Sigmoid colon (tissue), 7 donors: ENCODE data around the gene GDPD3. TPM values are rescaled to one million over a fixed set of nuclear protein-coding genes. Genes with fewer than 3 reads are reported as not detected.
"Not testable (repeated sequence)": the region's sequence is repeated elsewhere in the genome, so short reads cannot be mapped to it uniquely, and the experiment has no call there.

Experiments used
- DNase-seq: peaks from one replicate; pipeline ENCODE4 v3.0.0-alpha.2; 2019
- H3K27ac ChIP-seq, 4 donors: fragments of 200-600 bp; sonication (generic); one replicate each; pipeline ENCODE4 v1.5.1; 2016 to 2019; ENCODE audit warnings: mild to moderate bottlenecking in 1 of 4
- H3K27me3 ChIP-seq, 3 donors: fragments of 200-600 bp; sonication (generic); one replicate each; pipeline ENCODE4 v1.5.1; 2019; ENCODE audit warnings: mild to moderate bottlenecking in 1 of 3
- H3K36me3 ChIP-seq, 4 donors: fragments of 200-600 bp; sonication (generic); one replicate each; pipeline ENCODE4 v1.5.1; 2016 to 2019
- H3K4me1 ChIP-seq, 4 donors: fragments of 200-600 bp; sonication (generic); one replicate each; pipeline ENCODE4 v1.5.1; 2017 to 2019
- H3K4me3 ChIP-seq, 4 donors: fragments of 200-600 bp; sonication (generic); one replicate each; pipeline ENCODE4 v1.5.1; 2017 to 2019; ENCODE audit warnings: mild to moderate bottlenecking in 2 of 4, moderate library complexity in 1 of 4
- H3K9me3 ChIP-seq, 4 donors: fragments of 200-600 bp in 3 of 4; sonication (generic) in 3 of 4; one replicate each; pipeline versions ENCODE4 v1.5.1 to v1.6.1; 2013 to 2019
- CTCF ChIP-seq, 4 experiments: fragments of 450-650 bp in 3 of 4; fragments of 200-600 bp in 1 of 4; IDR thresholded peaks; one replicate each; pipeline ENCODE4 v1.5.1; 2016 to 2019; ENCODE audit warnings: antibody characterized with exemption in 4 of 4, mild to moderate bottlenecking in 3 of 4, moderate library complexity in 2 of 4
- EP300 ChIP-seq, 4 donors: sonication (generic); formaldehyde crosslinking; IDR thresholded peaks; one replicate each; pipeline ENCODE4 v1.6.1; 2017; ENCODE audit warnings: antibody characterized with exemption in 4 of 4
- POLR2A ChIP-seq, 2 donors: fragments of 450-650 bp; IDR thresholded peaks; one replicate each; pipeline ENCODE4 v1.6.1; 2016; ENCODE audit warnings: antibody characterized with exemption in 2 of 2, mild to moderate bottlenecking in 2 of 2, moderate library complexity in 2 of 2
- POLR2AphosphoS5 ChIP-seq, 4 donors: sonication (generic); formaldehyde crosslinking; IDR thresholded peaks; one replicate each; pipeline ENCODE4 v1.6.1; 2017; ENCODE audit warnings: antibody characterized with exemption in 4 of 4
- WGBS, 2 donors: extraction: QIAGEN DNeasy Blood & Tissue Kit; methylation state at CpG; one replicate each; pipeline ENCODE4 v1.1.7; 2013; 5-methylcytosine and 5-hydroxymethylcytosine counted together
- intact Hi-C: fragments of 100-400 bp; cut with DNase I; formaldehyde crosslinking; loops from one replicate; pipeline ENCODE4 v1.15.1; 2023
- polyA plus RNA-seq, 3 donors: library from polyadenylated mRNA; stranded (reverse); fragments of 200-250 nt; gene quantifications; one replicate each; pipeline ENCODE4 v1.2.3, GENCODE V29; 2013
- total RNA-seq, 4 donors: library from RNA; depleted of rRNA; stranded (reverse); fragments of >200 nt; gene quantifications; one replicate each; pipeline ENCODE4 v1.1.0, GENCODE V29; 2016
- donor health status: healthy with polysubstance abuse.
- donor health status: Bipolar disorder and iron deficiency.
- donor health status: healthy.

Gene GDPD3
- total and polyA plus RNA-seq, 7 donors: 0.54 to 68.8 (median 8.0) TPM

GRCh38 chr16:30115238-30115637 lies 1.9 kb upstream of the GDPD3 start:
- no peaks in the 10 kb centered on the region for H3K4me1 ChIP-seq
- H3K36me3 ChIP-seq: peaks cover 38 to 90% (median 44%) of the 10 kb centered on the region in 4 donors
- TF ChIP-seq CTCF (IDR thresholded peaks at IDR 0.05) (no peak), POLR2A (IDR thresholded peaks at IDR 0.05) (no peak), POLR2AphosphoS5 (IDR thresholded peaks at IDR 0.05) (no peak), EP300 (IDR thresholded peaks at IDR 0.05) (no peak)
- intact Hi-C loops: no loop called here
- H3K9me3 ChIP-seq: no peaks in the 10 kb centered on the region
- H3K27ac ChIP-seq: no peak overlapping the region
- no peaks in the 10 kb centered on the region for H3K27me3 ChIP-seq
- no peak for DNase-seq
- WGBS, 2 donors: 13 to 54% methylated on average over 7 of the region's 7 CpGs
- H3K4me3 ChIP-seq: no peak overlapping the region

GRCh38 chr16:30114833-30115232 lies 1.5 kb upstream of the GDPD3 start:
- intact Hi-C loops, H3K27me3 ChIP-seq, H3K27ac ChIP-seq, H3K4me3 ChIP-seq, DNase-seq, H3K4me1 ChIP-seq, H3K9me3 ChIP-seq: not testable (repeated sequence)
- peaks cover 34 to 90% (median 44%) of the 10 kb centered on the region in 4 donors for H3K36me3 ChIP-seq
- WGBS, 2 donors: 46 to 80% methylated on average over 7 of the region's 7 CpGs

- no peak for DNase-seq
- no peak overlapping the region for H3K27ac ChIP-seq
- WGBS, 2 donors: 53 to 81% methylated on average over 11 of the region's 11 CpGs
- H3K4me3 ChIP-seq: no peak overlapping the region
- H3K36me3 ChIP-seq: peaks cover 32 to 90% (median 41%) of the 10 kb centered on the region in 4 donors
- H3K27me3 ChIP-seq: no peaks in the 10 kb centered on the region
- no peaks in the 10 kb centered on the region for H3K9me3 ChIP-seq
- no peak for TF ChIP-seq CTCF (IDR thresholded peaks at IDR 0.05)
- no peak for TF ChIP-seq POLR2A (IDR thresholded peaks at IDR 0.05)
- no peak for TF ChIP-seq EP300 (IDR thresholded peaks at IDR 0.05)
- TF ChIP-seq POLR2AphosphoS5 (IDR thresholded peaks at IDR 0.05): no peak
- no peaks in the 10 kb centered on the region for H3K4me1 ChIP-seq
- intact Hi-C loops: no loop called here
Observed at GRCh38 chr16:30114411-30114810, 1.1 kb upstream of the GDPD3 start.

DNA sequence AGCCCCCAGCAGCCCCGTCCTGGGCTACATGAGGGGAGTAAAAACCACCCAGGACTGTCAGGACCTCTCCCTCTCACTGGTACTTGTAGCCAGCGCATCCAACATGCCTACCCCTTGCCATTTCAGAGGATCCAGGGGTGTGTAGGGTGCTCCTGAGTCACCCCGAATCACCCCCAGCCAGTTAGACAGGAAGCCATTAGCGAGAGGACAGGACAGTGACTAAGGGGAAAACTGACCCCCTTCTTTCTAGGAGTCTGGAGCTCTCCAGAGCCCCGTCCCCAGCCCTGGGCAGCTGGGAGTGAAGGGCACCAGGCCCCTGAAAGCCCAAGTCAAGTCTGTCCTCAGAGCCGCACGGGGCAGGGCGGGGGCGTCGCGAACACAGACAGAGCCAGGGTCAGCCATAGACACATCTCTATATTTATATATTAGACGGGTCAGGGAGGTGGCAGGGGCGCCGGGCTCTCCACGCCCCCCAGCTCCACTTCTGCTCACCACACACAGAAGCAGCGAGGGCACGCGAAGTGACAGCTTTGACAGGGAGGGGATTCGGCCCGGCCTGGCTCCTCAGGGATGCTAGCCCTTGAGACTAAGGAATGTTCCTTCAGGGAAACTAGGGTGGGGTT lies 485 bp upstream of the GDPD3 start:
- 72 to 86% methylated on average over 20 of the region's 20 CpGs for WGBS, 2 donors
- no peak for DNase-seq
- Histone ChIP-seq H3K36me3 (peaks cover 32 to 88% (median 39%) of the 10 kb centered on the region in 4 donors), H3K27ac (peak overlapping the region in 1 of 4 donors; percentile 3), H3K4me3 (no peak overlapping the region), H3K9me3 (no peaks in the 10 kb centered on the region), H3K27me3 (no peaks in the 10 kb centered on the region), H3K4me1 (no peaks in the 10 kb centered on the region)
- TF ChIP-seq EP300 (IDR thresholded peaks at IDR 0.05) (no peak), POLR2A (IDR thresholded peaks at IDR 0.05) (no peak), POLR2AphosphoS5 (IDR thresholded peaks at IDR 0.05) (no peak), CTCF (IDR thresholded peaks at IDR 0.05) (no peak)
- intact Hi-C loops: no loop called here

GRCh38 chr16:30112197-30113030 lies 923 bp downstream of the GDPD3 start:
- peak; percentile 81 for DNase-seq
- no peak overlapping the region for H3K27ac ChIP-seq
- H3K9me3 ChIP-seq: no peaks in the 10 kb centered on the region
- WGBS, 2 donors: 76 to 82% methylated on average over 29 of the region's 29 CpGs
- H3K36me3 ChIP-seq: peaks cover 19 to 84% (median 34%) of the 10 kb centered on the region in 4 donors
- H3K4me3 ChIP-seq: no peak overlapping the region
- TF ChIP-seq POLR2AphosphoS5 (IDR thresholded peaks at IDR 0.05) (no peak), EP300 (IDR thresholded peaks at IDR 0.05) (no peak), POLR2A (IDR thresholded peaks at IDR 0.05) (no peak), CTCF (IDR thresholded peaks at IDR 0.05) (peak; percentile 29 to 68 (median 63))
- intact Hi-C loops: no loop called here
- no peaks in the 10 kb centered on the region for H3K27me3 ChIP-seq
- H3K4me1 ChIP-seq: no peaks in the 10 kb centered on the region
